DND-41 (cell line): ENCODE data around the gene NOTCH4.
A peak's percentile ranks its signal among the peaks of the same experiment; 100 is the strongest.

Experiments used
- ATAC-seq: fragments of 200-7000 bp; cut with Tn5 transposase; 3 replicates; pipeline ENCODE4 v1.9.1; 2021; ENCODE audit warnings: low read depth; ENCODE audit not compliant: insufficient read depth
- DNase-seq: peaks from one replicate; pipeline ENCODE4 v3.0.0-alpha.2; 2020
- H2AFZ ChIP-seq: 2 replicates; pipeline ENCODE4 v1.6.0; 2012; ENCODE audit warnings: low read depth, low read length
- H3K27ac ChIP-seq: 2 replicates; pipeline ENCODE4 v1.5.1; 2012; ENCODE audit warnings: low read length, inconsistent platforms
- H3K27me3 ChIP-seq: fragments of 200-600 bp; sonication (generic); 2 replicates; pipeline ENCODE4 v1.6.0; 2012; ENCODE audit warnings: low read length, mild to moderate bottlenecking, inconsistent platforms; ENCODE audit not compliant: insufficient read depth, poor library complexity
- H3K36me3 ChIP-seq: 2 replicates; pipeline ENCODE4 v1.5.1; 2012; ENCODE audit warnings: low read length, inconsistent platforms; ENCODE audit not compliant: insufficient read depth
- H3K4me1 ChIP-seq: 2 replicates; pipeline ENCODE4 v1.5.1; 2012; ENCODE audit warnings: mild to moderate bottlenecking, low read length; ENCODE audit not compliant: insufficient read depth
- H3K4me2 ChIP-seq: 2 replicates; pipeline ENCODE4 v1.6.0; 2012; ENCODE audit warnings: mild to moderate bottlenecking, moderate library complexity, low read length, inconsistent platforms; ENCODE audit not compliant: insufficient read depth
- H3K4me3 ChIP-seq, 2 experiments: fragments of 200-600 bp in 1 of 2; shearing (Covaris generic) in 1 of 2; 2 replicates each; pipeline ENCODE4 v1.5.1; 2012 to 2016; ENCODE audit warnings: inconsistent platforms in 2 of 2, low read length in 2 of 2, mild to moderate bottlenecking in 2 of 2, low read depth in 1 of 2, moderate library complexity in 1 of 2
- H3K79me2 ChIP-seq: 2 replicates; pipeline ENCODE4 v1.6.0; 2012; ENCODE audit warnings: low read length, inconsistent platforms; ENCODE audit not compliant: insufficient read depth
- H3K9ac ChIP-seq: 2 replicates; pipeline ENCODE4 v1.6.0; 2012; ENCODE audit warnings: low read depth, mild to moderate bottlenecking, inconsistent platforms, low read length, moderate library complexity
- H3K9me3 ChIP-seq: 2 replicates; pipeline ENCODE4 v1.5.1; 2012; ENCODE audit warnings: low read length, moderate library complexity, mild to moderate bottlenecking, inconsistent platforms; ENCODE audit not compliant: insufficient read depth, severe bottlenecking
- H4K20me1 ChIP-seq: 2 replicates; pipeline ENCODE4 v1.6.0; 2012; ENCODE audit warnings: low read length; ENCODE audit not compliant: insufficient read depth
- CTCF ChIP-seq: IDR thresholded peaks from 2 replicates; pipeline ENCODE4 v1.5.1; 2012; ENCODE audit warnings: borderline replicate concordance, low read length, moderate library complexity, mild to moderate bottlenecking; ENCODE audit not compliant: poor library complexity, severe bottlenecking; ENCODE audit errors: extremely low read depth
- EZH2 ChIP-seq: IDR thresholded peaks from 3 replicates; pipeline ENCODE4 v1.6.1; 2012; ENCODE audit warnings: borderline replicate concordance, low read depth, mild to moderate bottlenecking, moderate library complexity, low read length, inconsistent platforms; ENCODE audit not compliant: severe bottlenecking

The NOTCH4 gene

GRCh38 chr6:32176476-32177182 lies 47.2 kb downstream of the NOTCH4 start:
- peak overlapping the region; percentile 73 for H2AFZ ChIP-seq

DNA sequence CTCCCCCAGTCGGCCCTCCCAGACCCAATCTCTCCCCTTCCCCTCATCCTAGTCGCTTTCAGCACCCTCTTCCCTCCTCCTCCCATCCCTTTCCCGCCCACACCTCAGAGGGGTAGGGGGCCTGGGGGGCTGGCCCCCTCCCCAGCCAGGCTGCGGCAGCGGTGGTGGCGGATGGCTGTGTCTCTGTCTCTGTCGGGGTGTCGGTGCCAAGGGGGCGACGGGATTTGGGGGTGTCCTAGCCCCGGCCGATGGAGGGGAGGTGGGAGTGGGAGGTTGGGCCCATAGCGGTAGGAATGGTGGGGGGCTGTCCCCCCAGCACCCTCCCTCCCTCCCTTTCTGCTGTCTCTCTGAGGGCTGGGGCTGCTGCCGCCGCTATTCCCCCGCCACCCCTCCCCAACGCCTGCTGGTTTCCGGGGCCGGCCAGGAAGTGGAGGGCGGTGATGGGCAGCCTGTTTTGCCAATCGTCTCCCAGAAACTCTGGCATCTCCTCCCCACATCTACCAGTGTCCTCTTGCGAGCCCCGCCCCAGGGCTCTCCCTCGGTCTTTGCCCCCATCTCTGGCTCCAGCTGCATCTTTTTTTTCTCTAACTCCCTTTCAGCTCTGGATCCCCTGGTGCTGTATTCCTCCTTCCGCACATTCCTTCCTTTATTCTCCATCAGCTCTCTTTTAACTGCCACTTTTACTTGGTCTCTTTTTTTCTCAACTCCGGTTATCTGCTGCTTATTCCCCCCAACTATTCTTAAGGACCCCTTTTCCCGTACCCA lies 48.0 kb downstream of the NOTCH4 start, which contains the start of gene AGPAT1:
Gene AGPAT1 (minus strand): TSS at position 374 of the 765 bp plus-strand sequence. CDS start 4,588 bp downstream, outside the sequence.
- peaks cover 47% of the 10 kb centered on the region for H3K79me2 ChIP-seq
- TF ChIP-seq CTCF, result no peak
- TF ChIP-seq EZH2, result no peak
- peak; percentile 66 for ATAC-seq

More at GRCh38 chr6:32176476-32177182, 47.2 kb downstream of the NOTCH4 start:
- H3K4me3 ChIP-seq, result peak overlapping the region; percentile 17 to 91; a peak in 3 of 4 replicates
- H3K79me2 ChIP-seq, result peaks cover 47% of the 10 kb centered on the region
- peaks cover 53% of the 10 kb centered on the region for H3K4me1 ChIP-seq
- H3K4me2 ChIP-seq, result peak overlapping the region; percentile 75
- peaks cover 22% of the 10 kb centered on the region for H3K36me3 ChIP-seq
- DNase-seq, result no peak
- H3K9ac ChIP-seq, result peak overlapping the region; percentile 92
- H4K20me1 ChIP-seq, result no peaks in the 10 kb centered on the region
- no peaks in the 10 kb centered on the region for H3K27me3 ChIP-seq
- no peak for ATAC-seq
- no peak for TF ChIP-seq CTCF
- TF ChIP-seq EZH2, result no peak
- H3K27ac ChIP-seq, result peak overlapping the region; percentile 93
- H3K9me3 ChIP-seq, result no peaks in the 10 kb centered on the region

DNA sequence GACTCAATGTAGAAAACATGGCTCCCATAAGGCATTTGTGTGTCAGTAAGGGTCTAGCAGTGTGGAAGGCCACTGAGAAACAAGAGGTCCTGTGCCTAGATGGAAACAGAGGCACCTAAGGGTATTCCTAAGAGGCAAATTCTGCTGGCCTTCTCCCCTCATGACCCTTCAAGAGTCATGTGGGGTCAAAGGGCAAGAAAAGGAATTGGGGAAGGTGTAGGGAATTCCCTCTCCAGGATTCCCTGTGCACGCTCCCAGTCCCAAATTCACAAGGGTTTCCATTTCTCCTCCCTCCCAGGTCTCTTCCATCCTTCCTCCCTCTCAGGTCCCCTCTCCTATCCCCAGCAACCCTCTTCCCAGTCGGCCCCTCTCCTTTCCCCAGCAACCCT lies 48.6 kb downstream of the NOTCH4 start:
- no peaks in the 10 kb centered on the region for H4K20me1 ChIP-seq
- peaks cover 21% of the 10 kb centered on the region for H3K36me3 ChIP-seq
- H3K4me2 ChIP-seq, result peak overlapping the region; percentile 75
- peak overlapping the region; percentile 84 for H3K27ac ChIP-seq
- DNase-seq (no peak), ATAC-seq (no peak)
- H3K9ac ChIP-seq, result peak overlapping the region; percentile 92
- H3K79me2 ChIP-seq, result peaks cover 47% of the 10 kb centered on the region
- no peaks in the 10 kb centered on the region for H3K9me3 ChIP-seq
- H3K4me1 ChIP-seq, result peaks cover 49% of the 10 kb centered on the region
- H3K27me3 ChIP-seq, result no peaks in the 10 kb centered on the region
- H2AFZ ChIP-seq, result peak overlapping the region; percentile 86
- peak overlapping the region; percentile 91 for H3K4me3 ChIP-seq
- TF ChIP-seq EZH2 (no peak), CTCF (no peak)

More for the DNA sequence above, 48.0 kb downstream of the NOTCH4 start, which contains the start of gene AGPAT1:
- H3K4me2 ChIP-seq, result peak within 1 kb of the TSS; percentile 75
- no peaks in the 10 kb centered on the region for H4K20me1 ChIP-seq
- H3K9ac ChIP-seq, result peak within 1 kb of the TSS; percentile 92
- H3K36me3 ChIP-seq, result peaks cover 19% of the 10 kb centered on the region
- H3K4me1 ChIP-seq, result peaks cover 49% of the 10 kb centered on the region
- no peaks in the 10 kb centered on the region for H3K27me3 ChIP-seq
- peak within 1 kb of the TSS; percentile 93 for H3K27ac ChIP-seq
- peak; percentile 99 for DNase-seq
- no peaks in the 10 kb centered on the region for H3K9me3 ChIP-seq
- H3K4me3 ChIP-seq, result peak within 1 kb of the TSS; percentile 91
- H2AFZ ChIP-seq, result peak within 1 kb of the TSS; percentile 86
